Activated naive CD4-positive, alpha-beta T cell treated with anti-CD3 and anti-CD28 coated beads, Interleukin-2, amount 50 U/mL, for 24 hours (primary cell): ENCODE data around the gene DNAJB8.

Experiments used
- H3K27ac Mint-ChIP-seq: one replicate; pipeline ENCODE4 v1.8.0; 2021; ENCODE audit warnings: mild to moderate bottlenecking, mixed read lengths
- H3K27me3 Mint-ChIP-seq: one replicate; pipeline ENCODE4 v1.8.0; 2021; ENCODE audit warnings: mixed read lengths
- H3K36me3 Mint-ChIP-seq: one replicate; pipeline ENCODE4 v1.8.0; 2021; ENCODE audit warnings: mixed read lengths
- H3K4me1 Mint-ChIP-seq: one replicate; pipeline ENCODE4 v1.8.0; 2021; ENCODE audit warnings: mixed read lengths
- H3K4me3 Mint-ChIP-seq: one replicate; pipeline ENCODE4 v1.8.0; 2021; ENCODE audit warnings: mild to moderate bottlenecking, mixed read lengths
- H3K9me3 Mint-ChIP-seq: one replicate; pipeline ENCODE4 v1.8.0; 2021; ENCODE audit warnings: mixed read lengths

Gene DNAJB8

GRCh38 chr3:128480717-128481437, 14.2 kb upstream of the DNAJB8 start:
- peaks cover 43% of the 10 kb centered on the region for H3K27me3 Mint-ChIP-seq
- H3K36me3 Mint-ChIP-seq = peaks cover 1% of the 10 kb centered on the region
- H3K27ac Mint-ChIP-seq = no peak overlapping the region
- no peaks in the 10 kb centered on the region for H3K9me3 Mint-ChIP-seq
- no peak overlapping the region for H3K4me3 Mint-ChIP-seq
- peaks cover 11% of the 10 kb centered on the region for H3K4me1 Mint-ChIP-seq

GRCh38 chr3:128480278-128480677, 13.6 kb upstream of the DNAJB8 start:
- no peaks in the 10 kb centered on the region for H3K9me3 Mint-ChIP-seq
- peaks cover 1% of the 10 kb centered on the region for H3K36me3 Mint-ChIP-seq
- no peak overlapping the region for H3K4me3 Mint-ChIP-seq
- peaks cover 40% of the 10 kb centered on the region for H3K27me3 Mint-ChIP-seq
- H3K27ac Mint-ChIP-seq = no peak overlapping the region
- H3K4me1 Mint-ChIP-seq = peaks cover 11% of the 10 kb centered on the region

- Mint-ChIP-seq H3K27ac (no peak overlapping the region), H3K36me3 (peaks cover 1% of the 10 kb centered on the region), H3K4me1 (peaks cover 11% of the 10 kb centered on the region), H3K27me3 (peaks cover 35% of the 10 kb centered on the region), H3K4me3 (no peak overlapping the region), H3K9me3 (no peaks in the 10 kb centered on the region)
Measured at GRCh38 chr3:128479558-128480086, 12.9 kb upstream of the DNAJB8 start.

GRCh38 chr3:128478576-128479506, 12.2 kb upstream of the DNAJB8 start:
- Mint-ChIP-seq H3K27ac (no peak overlapping the region), H3K9me3 (no peaks in the 10 kb centered on the region), H3K4me1 (peaks cover 10% of the 10 kb centered on the region), H3K27me3 (peaks cover 32% of the 10 kb centered on the region), H3K36me3 (peaks cover 1% of the 10 kb centered on the region), H3K4me3 (no peak overlapping the region)

GRCh38 chr3:128476659-128477058, 10.0 kb upstream of the DNAJB8 start:
- Mint-ChIP-seq H3K36me3 (peaks cover 1% of the 10 kb centered on the region), H3K27me3 (peaks cover 14% of the 10 kb centered on the region), H3K4me1 (no peaks in the 10 kb centered on the region), H3K4me3 (no peak overlapping the region), H3K27ac (no peak overlapping the region), H3K9me3 (no peaks in the 10 kb centered on the region)

- Mint-ChIP-seq H3K4me1 (no peaks in the 10 kb centered on the region), H3K4me3 (no peak overlapping the region), H3K9me3 (no peaks in the 10 kb centered on the region), H3K27ac (no peak overlapping the region), H3K27me3 (peaks cover 11% of the 10 kb centered on the region), H3K36me3 (peaks cover 1% of the 10 kb centered on the region)
Measured at GRCh38 chr3:128475355-128475754, 8.7 kb upstream of the DNAJB8 start.

GRCh38 chr3:128473737-128474136, 7.0 kb upstream of the DNAJB8 start:
- Mint-ChIP-seq H3K4me3 (no peak overlapping the region), H3K27ac (no peak overlapping the region), H3K4me1 (no peaks in the 10 kb centered on the region), H3K27me3 (peaks cover 10% of the 10 kb centered on the region), H3K9me3 (no peaks in the 10 kb centered on the region), H3K36me3 (peaks cover 1% of the 10 kb centered on the region)

GRCh38 chr3:128473180-128473519, 6.5 kb upstream of the DNAJB8 start:
- Mint-ChIP-seq H3K27me3 (peaks cover 6% of the 10 kb centered on the region), H3K4me3 (no peak overlapping the region)

GRCh38 chr3:128472449-128473179, 5.9 kb upstream of the DNAJB8 start:
- no peaks in the 10 kb centered on the region for H3K4me1 Mint-ChIP-seq
- H3K27me3 Mint-ChIP-seq = peaks cover under 1% of the 10 kb centered on the region
- no peaks in the 10 kb centered on the region for H3K36me3 Mint-ChIP-seq
- H3K4me3 Mint-ChIP-seq = no peak overlapping the region
- no peak overlapping the region for H3K27ac Mint-ChIP-seq
- H3K9me3 Mint-ChIP-seq = no peaks in the 10 kb centered on the region

More at GRCh38 chr3:128473180-128473519, 6.5 kb upstream of the DNAJB8 start:
- Mint-ChIP-seq H3K36me3 (peaks cover under 1% of the 10 kb centered on the region), H3K4me1 (no peaks in the 10 kb centered on the region), H3K27ac (no peak overlapping the region), H3K9me3 (no peaks in the 10 kb centered on the region)

GRCh38 chr3:128471720-128472119, 5.0 kb upstream of the DNAJB8 start:
- H3K27ac Mint-ChIP-seq = no peak overlapping the region
- no peaks in the 10 kb centered on the region for H3K27me3 Mint-ChIP-seq
- H3K4me1 Mint-ChIP-seq = peaks cover 8% of the 10 kb centered on the region
- no peaks in the 10 kb centered on the region for H3K9me3 Mint-ChIP-seq
- H3K36me3 Mint-ChIP-seq = no peaks in the 10 kb centered on the region
- no peak overlapping the region for H3K4me3 Mint-ChIP-seq

- Mint-ChIP-seq H3K36me3 (no peaks in the 10 kb centered on the region), H3K4me3 (no peak overlapping the region), H3K4me1 (peaks cover 9% of the 10 kb centered on the region), H3K27ac (no peak overlapping the region), H3K27me3 (no peaks in the 10 kb centered on the region), H3K9me3 (no peaks in the 10 kb centered on the region)
Measured at GRCh38 chr3:128471110-128471509, 4.4 kb upstream of the DNAJB8 start.

- Mint-ChIP-seq H3K4me3 (no peak overlapping the region), H3K27ac (no peak overlapping the region), H3K27me3 (no peaks in the 10 kb centered on the region), H3K9me3 (no peaks in the 10 kb centered on the region), H3K36me3 (no peaks in the 10 kb centered on the region), H3K4me1 (peaks cover 9% of the 10 kb centered on the region)
Measured at GRCh38 chr3:128470134-128470899, 3.6 kb upstream of the DNAJB8 start.

- Mint-ChIP-seq H3K27me3 (no peaks in the 10 kb centered on the region), H3K9me3 (no peaks in the 10 kb centered on the region), H3K4me1 (peaks cover 9% of the 10 kb centered on the region), H3K4me3 (no peak overlapping the region), H3K27ac (no peak overlapping the region), H3K36me3 (no peaks in the 10 kb centered on the region)
Measured at GRCh38 chr3:128469556-128469955, 2.9 kb upstream of the DNAJB8 start.

GRCh38 chr3:128468791-128469527, 2.3 kb upstream of the DNAJB8 start:
- H3K9me3 Mint-ChIP-seq = no peaks in the 10 kb centered on the region
- H3K27me3 Mint-ChIP-seq = no peaks in the 10 kb centered on the region

More at GRCh38 chr3:128468791-128469527, 2.3 kb upstream of the DNAJB8 start:
- Mint-ChIP-seq H3K36me3 (no peaks in the 10 kb centered on the region), H3K27ac (no peak overlapping the region), H3K4me3 (no peak overlapping the region), H3K4me1 (peaks cover 9% of the 10 kb centered on the region)
